ENCODE results near the gene B3GAT1. TPM values are rescaled to one million over a fixed set of nuclear protein-coding genes. Genes with fewer than 3 reads are reported as not detected.

B3GAT1 gene
- total and polyA plus RNA-seq, 2 of the 13 experiments (the other 11 are each of a cell fraction or from before 2014, with no cell fraction given): not detected

DNA sequence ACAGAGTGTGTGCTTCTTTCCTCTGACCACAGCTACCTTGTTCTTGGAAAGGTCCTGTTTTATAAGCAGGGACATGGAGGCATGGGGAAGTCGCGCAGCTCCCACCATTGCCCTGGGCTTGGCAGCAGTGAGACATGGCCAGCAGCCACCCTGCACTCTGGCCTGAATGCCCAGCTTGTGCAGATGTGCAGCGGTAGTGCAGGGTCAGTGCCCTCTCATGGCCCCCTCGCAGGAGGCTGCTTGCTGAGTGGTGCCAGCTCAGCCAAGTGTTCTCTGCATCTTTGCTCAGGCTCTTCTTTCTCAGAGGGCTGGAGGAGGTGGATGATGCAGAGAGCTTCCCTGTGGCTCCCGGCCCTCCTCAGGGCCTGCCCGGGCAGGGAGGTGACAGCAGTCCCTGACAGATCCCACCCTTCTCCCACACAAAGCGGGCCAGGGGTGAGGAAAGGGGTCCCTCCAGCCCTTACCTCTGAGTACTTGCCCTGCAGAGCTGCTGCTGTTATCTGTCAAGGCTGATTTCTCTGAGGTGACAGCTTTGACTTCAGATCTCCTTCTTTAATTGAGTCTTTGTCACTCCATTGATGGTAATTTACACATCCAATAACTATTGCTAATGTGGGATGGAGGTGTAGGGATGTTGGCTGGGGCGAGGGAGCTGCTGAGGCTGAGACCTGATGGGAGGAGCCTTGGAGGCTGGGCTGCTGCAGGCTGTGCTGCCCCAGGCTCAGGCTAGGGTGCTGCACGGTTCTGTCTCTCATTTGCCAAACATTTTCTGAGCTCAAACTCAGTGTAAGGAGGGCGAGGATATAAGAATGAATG, 47.4 kb upstream of the B3GAT1 start:
- ChIA-PET CTCF (ENCODE audit: low intra/inter-chr PET ratio, low total read pairs) (no interaction called here), POLR2A (no interaction called here)
- Histone ChIP-seq H3K4me3 (replicated peaks in 1 of 3; ENCODE audit: insufficient read depth in 1 of 3, low read depth in 2 of 3, low read length in 3 of 3) (no peak overlapping the region), H3K79me2 (ENCODE audit: insufficient read depth, low read length) (no peaks in the 10 kb centered on the region), H3K4me2 (ENCODE audit: low read depth, low read length) (no peak overlapping the region), H3K9ac (ENCODE audit: insufficient read depth, low read depth, low read length) (no peak overlapping the region), H4K20me1 (ENCODE audit: insufficient read depth, low read length) (no peaks in the 10 kb centered on the region), H3K27ac (ENCODE audit: extremely low read length, insufficient read depth, low read length) (no peak overlapping the region), H3K4me1 (ENCODE audit: insufficient read depth, low read length) (no peaks in the 10 kb centered on the region), H3K9me3 (ENCODE audit: low read length) (no peaks in the 10 kb centered on the region), H3K27me3 (ENCODE audit: control insufficient read depth in 1 of 2, insufficient read depth in 2 of 2, low read length in 2 of 2) (no peaks in the 10 kb centered on the region; a peak in 2 of 5 replicates), H2AFZ (ENCODE audit: low read length) (no peak overlapping the region), H3K36me3 (replicated peaks in 1 of 2; ENCODE audit: control insufficient read depth in 1 of 2, insufficient read depth in 2 of 2, low read length in 2 of 2) (no peaks in the 10 kb centered on the region)
- 3% methylated on average over 3 of the region's 10 CpGs for WGBS (ENCODE audit: low lambda C conversion rate)
- TF ChIP-seq, protein P1, sequence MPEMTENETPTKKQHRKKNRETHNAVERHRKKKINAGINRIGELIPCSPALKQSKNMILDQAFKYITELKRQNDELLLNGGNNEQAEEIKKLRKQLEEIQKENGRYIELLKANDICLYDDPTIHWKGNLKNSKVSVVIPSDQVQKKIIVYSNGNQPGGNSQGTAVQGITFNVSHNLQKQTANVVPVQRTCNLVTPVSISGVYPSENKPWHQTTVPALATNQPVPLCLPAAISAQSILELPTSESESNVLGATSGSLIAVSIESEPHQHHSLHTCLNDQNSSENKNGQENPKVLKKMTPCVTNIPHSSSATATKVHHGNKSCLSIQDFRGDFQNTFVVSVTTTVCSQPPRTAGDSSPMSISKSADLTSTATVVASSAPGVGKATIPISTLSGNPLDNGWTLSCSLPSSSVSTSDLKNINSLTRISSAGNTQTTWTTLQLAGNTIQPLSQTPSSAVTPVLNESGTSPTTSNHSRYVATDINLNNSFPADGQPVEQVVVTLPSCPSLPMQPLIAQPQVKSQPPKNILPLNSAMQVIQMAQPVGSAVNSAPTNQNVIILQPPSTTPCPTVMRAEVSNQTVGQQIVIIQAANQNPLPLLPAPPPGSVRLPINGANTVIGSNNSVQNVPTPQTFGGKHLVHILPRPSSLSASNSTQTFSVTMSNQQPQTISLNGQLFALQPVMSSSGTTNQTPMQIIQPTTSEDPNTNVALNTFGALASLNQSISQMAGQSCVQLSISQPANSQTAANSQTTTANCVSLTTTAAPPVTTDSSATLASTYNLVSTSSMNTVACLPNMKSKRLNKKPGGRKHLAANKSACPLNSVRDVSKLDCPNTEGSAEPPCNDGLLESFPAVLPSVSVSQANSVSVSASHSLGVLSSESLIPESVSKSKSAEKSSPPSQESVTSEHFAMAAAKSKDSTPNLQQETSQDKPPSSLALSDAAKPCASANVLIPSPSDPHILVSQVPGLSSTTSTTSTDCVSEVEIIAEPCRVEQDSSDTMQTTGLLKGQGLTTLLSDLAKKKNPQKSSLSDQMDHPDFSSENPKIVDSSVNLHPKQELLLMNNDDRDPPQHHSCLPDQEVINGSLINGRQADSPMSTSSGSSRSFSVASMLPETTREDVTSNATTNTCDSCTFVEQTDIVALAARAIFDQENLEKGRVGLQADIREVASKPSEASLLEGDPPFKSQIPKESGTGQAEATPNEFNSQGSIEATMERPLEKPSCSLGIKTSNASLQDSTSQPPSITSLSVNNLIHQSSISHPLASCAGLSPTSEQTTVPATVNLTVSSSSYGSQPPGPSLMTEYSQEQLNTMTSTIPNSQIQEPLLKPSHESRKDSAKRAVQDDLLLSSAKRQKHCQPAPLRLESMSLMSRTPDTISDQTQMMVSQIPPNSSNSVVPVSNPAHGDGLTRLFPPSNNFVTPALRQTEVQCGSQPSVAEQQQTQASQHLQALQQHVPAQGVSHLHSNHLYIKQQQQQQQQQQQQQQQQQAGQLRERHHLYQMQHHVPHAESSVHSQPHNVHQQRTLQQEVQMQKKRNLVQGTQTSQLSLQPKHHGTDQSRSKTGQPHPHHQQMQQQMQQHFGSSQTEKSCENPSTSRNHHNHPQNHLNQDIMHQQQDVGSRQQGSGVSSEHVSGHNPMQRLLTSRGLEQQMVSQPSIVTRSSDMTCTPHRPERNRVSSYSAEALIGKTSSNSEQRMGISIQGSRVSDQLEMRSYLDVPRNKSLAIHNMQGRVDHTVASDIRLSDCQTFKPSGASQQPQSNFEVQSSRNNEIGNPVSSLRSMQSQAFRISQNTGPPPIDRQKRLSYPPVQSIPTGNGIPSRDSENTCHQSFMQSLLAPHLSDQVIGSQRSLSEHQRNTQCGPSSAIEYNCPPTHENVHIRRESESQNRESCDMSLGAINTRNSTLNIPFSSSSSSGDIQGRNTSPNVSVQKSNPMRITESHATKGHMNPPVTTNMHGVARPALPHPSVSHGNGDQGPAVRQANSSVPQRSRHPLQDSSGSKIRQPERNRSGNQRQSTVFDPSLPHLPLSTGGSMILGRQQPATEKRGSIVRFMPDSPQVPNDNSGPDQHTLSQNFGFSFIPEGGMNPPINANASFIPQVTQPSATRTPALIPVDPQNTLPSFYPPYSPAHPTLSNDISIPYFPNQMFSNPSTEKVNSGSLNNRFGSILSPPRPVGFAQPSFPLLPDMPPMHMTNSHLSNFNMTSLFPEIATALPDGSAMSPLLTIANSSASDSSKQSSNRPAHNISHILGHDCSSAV (CRISPR knock-in tag; IDR thresholded peaks at IDR 0.05; ENCODE audit: borderline replicate concordance): no peak
- TF ChIP-seq ADNP (CRISPR knock-in tag; IDR thresholded peaks at IDR 0.05) (no peak), ZNF629 (CRISPR knock-in tag; conservative IDR thresholded peaks at IDR 0.05) (no peak), POGZ (CRISPR knock-in tag; IDR thresholded peaks at IDR 0.05) (no peak), RNF219 (CRISPR knock-in tag; IDR thresholded peaks at IDR 0.05) (no peak)
- TF ChIP-seq, protein P2, sequence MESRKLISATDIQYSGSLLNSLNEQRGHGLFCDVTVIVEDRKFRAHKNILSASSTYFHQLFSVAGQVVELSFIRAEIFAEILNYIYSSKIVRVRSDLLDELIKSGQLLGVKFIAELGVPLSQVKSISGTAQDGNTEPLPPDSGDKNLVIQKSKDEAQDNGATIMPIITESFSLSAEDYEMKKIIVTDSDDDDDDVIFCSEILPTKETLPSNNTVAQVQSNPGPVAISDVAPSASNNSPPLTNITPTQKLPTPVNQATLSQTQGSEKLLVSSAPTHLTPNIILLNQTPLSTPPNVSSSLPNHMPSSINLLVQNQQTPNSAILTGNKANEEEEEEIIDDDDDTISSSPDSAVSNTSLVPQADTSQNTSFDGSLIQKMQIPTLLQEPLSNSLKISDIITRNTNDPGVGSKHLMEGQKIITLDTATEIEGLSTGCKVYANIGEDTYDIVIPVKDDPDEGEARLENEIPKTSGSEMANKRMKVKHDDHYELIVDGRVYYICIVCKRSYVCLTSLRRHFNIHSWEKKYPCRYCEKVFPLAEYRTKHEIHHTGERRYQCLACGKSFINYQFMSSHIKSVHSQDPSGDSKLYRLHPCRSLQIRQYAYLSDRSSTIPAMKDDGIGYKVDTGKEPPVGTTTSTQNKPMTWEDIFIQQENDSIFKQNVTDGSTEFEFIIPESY (CRISPR knock-in tag; IDR thresholded peaks at IDR 0.05): no peak
- intact Hi-C loops (cut with micrococcal nuclease; ENCODE audit: unreplicated experiment) (no loop called here), in situ Hi-C loops (cut with HindIII; ENCODE audit: extremely low pct_ligation_motif_present, low pct_unique_long_range_greater_than_20kb) (no loop called here)
- no peak for ATAC-seq
- no peak for DNase-seq (ENCODE audit: low spot score)
- no peak for FAIRE-seq
- no TSS peak for BruUV-seq (replicated peaks)
